Stimulated activated CD8-positive, alpha-beta memory T cell treated with anti-CD3 and anti-CD28 coated beads, Interleukin-4, amount 100 ng/mL, for 1 hour (primary cell): ENCODE results near the gene DDI2.
"Not testable (repeated sequence)": the region's sequence is repeated elsewhere in the genome, so short reads cannot be mapped to it uniquely, and the experiment has no call there.

Source experiments
- DNase-seq, 2 donors: peaks; one replicate each; pipeline ENCODE4 v3.0.0-alpha.2; 2020; ENCODE audit warnings: low read depth in 2 of 2, low spot score in 1 of 2

DDI2 gene

DNA sequence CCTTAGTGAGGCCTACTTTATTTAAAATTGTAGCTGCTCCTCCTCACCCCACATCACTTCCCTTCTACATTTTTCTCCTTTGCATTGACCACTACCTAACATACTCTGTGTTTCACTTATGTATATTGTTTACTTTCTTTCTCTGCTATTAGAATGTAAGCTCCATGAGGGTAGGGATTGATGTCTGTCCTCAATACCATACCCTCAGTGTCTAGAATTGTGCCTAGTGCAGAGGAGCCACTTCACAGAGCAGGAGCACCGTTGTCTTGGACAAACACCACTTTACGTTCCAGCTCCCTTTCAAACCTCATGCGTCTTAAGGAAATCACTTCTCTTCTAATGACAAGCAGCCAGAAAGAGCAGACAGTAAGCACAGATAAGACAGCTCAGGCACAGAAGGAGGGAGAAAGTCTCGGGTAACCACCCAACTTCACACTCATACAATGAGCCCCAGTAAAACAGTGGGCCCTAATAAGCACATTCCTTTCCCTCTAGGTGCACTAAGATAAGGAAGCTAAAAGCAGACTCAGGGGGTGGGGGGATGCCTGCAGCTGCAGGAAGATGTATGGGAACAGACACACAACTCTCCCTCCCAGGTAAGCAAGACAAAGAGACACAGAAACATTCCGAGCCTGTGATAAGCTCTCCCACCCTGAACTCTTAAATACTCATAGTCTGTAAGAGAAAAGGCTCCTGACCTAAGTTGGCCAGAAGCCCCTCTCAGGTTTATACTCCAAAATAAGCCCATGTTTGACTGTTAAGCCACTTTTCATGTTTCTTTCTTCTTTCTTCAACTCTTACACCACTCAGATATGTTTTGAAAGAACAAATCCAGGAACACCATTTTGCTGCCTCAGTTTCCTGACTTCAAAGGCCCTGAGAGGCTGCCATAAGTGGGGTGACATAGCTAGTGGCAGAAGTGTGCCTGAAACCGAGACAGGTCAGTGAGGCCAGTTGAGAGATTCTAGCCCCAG, 59.7 kb downstream of the DDI2 start:
- no peak for DNase-seq

DNA sequence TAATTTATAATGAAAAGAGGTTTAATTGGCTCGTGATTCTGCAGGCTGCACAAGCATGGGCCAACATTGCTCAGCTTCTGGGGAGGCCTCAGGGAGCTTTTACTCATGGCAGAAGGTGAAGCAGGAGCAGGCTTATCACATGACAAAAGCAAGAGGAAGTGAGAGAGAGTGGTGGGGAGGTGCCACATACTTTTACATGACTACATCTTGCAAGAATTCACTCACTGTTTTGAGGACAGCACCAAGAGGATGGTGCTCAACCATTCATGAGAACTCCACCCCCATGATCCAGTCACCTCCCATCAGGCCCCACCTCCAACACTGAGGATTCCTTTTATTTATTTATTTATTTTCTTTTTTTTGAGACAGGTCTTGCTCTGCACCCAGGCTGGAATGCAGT, 61.3 kb downstream of the DDI2 start:
- DNase-seq: no peak

DNA sequence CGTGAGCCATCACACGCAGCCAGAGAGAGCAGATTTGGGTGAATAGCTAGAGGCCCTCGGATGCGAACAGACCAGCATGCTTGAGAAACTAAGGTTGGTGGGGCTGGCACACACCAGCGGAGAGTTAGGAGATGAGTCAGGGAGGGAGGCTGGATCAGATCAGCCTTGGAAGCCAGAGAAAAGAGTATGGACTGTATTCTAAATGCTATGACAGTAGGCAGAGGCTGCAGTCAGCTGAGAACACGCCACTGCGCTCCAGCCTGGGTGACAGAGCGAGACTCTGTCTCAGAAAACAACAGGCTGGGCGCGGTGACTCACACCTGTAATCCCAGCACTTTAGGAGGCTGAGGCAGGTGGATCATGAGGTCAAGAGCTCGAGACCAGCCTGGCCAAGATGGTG, 62.9 kb downstream of the DDI2 start:
- no peak for DNase-seq

DNA sequence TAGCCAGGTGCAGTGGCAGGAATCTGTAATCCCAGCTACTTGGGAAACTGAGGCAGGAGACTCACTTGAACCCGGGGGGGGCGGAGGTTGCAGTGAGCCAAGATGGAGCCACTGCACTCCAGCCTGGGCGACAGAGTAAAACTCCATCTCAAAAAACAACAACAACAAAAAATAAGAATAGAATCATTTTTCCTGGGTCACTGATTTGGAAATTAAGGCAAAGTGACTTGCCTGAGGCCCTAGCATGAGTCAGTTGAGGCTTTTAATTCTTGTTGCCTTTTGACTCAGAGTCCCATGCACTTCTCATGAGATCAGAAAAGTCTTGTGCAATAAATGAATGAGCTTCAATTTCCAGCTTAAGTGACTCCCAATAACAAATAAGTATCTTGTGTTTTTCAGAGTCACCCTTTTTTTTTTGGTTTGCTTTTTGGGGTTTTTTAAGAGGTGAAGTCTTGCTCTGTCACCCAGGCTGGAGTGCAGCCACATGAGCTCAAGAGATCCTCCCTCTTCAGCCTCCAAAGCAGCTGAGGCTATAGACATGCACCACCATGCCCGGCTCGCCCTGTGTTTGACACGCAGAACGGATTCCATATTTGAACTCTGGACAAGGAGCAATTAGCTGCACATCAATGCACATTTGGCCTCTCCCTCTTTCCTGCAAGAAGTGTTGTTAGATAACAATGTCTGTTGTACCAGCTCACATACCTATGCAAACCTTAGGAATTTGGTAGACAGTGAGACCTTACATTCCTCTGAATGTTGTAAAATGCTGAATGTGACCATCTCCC, 63.5 kb downstream of the DDI2 start:
- DNase-seq: no peak

DNA sequence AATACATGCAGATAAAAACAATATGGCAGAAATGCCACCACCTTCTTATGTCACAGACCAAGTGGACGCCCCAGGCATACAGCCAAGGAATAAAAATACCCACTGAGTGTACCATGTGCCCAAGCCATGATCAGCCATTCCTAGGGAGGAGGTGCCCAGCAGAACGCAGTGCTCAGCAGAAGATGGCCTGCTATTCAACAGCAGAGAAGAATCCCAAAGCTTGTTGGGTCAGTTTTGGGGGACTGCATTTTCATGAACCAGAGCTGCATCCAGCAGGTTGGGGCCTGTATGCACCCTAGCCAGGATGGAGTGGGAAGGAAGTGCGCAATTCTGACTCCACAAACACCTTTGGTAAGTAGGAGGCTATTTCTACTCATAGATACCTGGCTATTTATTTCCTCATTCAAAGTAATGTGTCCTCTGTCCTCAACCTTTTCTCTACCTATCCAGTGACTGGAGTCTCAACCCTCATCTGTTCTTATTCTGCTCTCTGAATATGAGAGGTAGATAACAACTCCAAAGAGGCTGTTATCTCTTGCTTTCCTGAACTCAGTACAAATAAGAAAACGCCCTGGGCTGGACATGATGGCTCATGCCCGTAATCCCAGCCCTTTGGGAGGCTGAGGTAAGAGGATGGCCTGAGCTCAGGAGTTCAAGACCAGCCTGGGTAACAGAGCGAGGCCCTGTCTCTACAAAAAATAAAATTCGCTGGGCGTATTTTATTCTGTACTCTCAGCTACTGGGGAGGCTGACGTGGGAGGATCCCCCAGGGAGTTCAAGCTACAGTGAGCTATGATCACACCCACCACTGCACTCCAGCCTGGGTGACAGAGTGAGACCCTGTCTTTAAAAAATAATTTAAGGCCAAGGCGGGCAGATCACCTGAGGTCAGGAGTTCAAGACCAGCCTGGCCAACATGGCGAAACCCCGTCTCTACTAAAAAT, 64.4 kb downstream of the DDI2 start:
- DNase-seq: no peak

DNA sequence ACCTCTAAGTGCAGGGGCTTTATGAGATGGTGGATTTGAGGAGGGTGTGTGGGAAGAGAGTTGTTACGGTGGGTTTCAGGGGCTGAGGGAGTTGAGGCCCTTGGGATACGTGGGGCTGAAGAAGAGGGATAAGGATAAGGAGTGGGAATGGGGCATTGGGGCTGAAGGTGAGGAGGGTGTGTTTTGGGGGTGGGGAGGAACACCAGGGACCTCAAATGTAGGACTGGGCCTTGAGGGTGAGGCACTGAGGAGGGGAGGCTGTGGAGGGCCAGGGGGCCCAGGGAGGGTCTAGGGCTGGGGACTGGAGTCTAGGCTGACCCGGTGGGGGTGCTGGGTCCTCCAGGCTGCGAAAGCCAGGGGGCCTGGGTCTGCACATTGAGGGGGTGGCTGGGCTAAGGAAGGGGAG, 65.7 kb downstream of the DDI2 start:
- no peak for DNase-seq

DNA sequence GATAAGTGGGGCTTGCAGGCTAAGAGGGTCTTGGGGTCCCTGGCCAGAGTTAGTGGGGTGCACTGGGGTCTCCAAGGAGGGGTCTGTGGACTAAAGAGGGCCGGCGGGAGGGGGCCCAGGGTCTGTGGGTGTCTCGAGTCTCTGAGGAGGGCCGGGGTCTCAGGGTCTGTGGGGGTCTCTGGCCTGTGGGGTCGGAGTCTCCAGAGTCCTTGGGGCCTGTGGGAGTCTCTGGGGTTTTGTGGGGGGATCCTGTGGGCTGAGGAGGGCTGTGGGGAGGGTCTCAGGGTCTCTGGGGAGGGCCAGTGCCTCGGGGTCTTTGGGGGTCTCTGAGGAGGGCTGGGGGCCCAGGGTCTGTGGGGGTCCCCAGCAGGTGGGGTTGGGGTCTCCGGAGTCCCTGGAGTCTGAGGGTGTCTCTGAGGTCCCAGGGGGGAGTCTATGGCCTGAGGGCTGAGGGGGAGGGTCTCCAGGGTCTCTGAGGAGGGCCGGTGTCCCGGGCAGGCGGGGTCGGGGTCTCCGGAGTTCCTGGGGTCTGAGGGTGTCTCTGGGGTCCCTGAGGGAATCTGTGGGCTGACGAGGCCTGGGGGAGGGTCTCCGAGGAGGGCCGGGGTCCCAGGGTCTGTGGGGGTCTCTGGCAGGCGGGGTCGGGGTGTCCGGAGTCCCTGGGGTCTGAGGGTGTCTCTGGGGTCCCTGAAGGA, 66.2 kb downstream of the DDI2 start:
- DNase-seq: no peak

DNA sequence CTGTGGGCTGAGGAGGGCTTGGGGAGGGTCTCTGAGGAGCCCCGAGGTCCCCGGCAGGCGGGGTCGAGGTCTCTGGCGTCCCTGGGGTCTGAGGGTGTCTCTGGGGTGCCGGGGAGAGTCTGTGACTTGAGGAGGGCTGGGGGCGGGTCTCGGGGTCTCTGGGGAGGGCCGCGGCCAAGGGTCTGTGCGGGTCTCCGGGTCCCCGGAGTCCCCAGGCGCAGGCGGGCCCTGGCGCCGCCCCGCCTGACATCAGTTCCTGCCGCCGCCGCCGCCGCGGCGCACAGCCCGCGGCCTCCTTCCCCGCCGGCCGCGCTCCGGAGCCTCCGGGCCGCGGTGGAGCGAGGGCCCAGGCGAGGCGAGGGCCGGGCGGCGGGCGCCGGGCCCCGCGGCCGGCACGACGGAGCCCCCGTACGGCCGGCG, 66.8 kb downstream of the DDI2 start, which contains the start of gene PLEKHM2:
PLEKHM2 (plus strand) TSS at position 279 of the 420 bp plus-strand sequence. CDS start 239 bp downstream, outside the sequence.
- no peak for DNase-seq

DNA sequence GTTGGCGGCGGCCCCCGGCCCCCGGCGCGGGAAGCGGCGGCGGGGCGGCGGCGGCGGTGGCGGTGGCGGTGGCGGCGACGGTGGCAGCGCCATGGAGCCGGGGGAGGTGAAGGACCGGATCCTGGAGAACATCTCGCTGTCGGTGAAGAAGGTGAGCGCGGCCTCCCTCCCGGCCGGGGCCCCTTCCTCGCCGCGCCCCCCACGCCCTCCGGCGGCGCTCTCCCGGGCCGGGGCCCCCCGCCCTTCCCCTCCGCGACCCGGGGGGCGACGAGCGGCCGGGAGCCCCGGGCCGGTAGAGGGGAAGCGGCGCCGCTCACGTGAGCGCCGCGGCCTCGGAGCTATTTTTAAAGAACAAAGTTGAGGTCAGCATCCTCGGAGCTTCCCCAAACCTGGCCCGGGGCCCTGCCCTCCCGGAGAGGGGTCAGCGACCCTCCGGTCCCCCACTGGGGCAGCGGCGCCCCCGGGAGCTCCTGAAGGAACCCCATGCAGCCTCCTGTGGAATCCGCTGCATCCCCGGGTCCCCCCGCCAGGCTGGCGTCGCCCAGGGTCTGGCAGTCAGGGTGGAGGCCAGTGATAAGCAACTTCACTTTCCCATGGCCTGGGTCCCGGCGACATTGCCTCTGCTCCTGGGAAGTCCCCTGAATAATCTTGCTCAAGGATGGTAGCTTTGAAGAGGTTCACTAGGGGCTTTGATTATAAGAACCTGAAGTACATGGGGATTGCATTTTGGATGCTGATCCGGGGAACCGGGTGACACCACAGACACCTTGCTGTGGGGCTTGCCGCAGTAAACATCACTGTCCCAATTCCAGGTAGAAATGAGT, 67.4 kb downstream of the DDI2 start:
- DNase-seq: no peak

DNA sequence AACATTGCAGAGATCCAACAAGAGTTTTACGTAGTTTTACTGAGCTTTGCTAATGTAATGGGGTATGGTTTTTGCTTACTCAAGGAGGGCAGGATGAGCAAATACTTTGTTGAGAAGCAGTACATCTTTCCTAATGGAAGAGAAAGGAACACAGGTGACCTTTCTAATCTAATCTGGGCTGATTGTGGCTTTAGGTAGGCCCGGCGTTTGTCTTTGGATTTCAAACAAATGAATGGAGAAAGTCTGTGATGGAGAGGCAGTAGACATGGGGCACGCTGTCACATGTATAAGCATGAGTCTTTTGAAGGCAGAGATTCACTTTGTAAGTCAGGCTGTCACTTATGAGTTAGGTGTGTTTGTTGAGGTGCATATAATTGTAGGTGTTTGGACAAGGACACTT, 68.6 kb downstream of the DDI2 start:
- no peak for DNase-seq

DNA sequence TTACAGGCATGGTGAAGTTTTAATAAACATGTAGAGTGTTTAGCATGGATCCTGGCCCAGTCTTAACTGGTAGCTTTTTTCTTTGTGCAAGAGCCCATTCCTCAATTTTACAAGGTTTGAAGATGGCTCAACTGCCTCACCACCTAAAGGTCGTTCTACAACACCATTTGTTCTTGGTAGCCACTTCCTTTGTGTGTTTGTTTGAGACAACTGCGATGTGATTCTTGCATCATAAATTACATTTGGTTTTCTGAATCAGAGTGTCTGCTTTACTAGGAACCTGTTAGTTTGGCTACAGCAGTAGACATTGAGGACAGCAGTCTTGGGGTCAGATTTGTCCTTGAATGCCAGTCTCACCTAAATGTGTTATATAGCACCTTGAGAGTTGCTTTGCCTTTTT, 70.2 kb downstream of the DDI2 start:
- no peak for DNase-seq

DNA sequence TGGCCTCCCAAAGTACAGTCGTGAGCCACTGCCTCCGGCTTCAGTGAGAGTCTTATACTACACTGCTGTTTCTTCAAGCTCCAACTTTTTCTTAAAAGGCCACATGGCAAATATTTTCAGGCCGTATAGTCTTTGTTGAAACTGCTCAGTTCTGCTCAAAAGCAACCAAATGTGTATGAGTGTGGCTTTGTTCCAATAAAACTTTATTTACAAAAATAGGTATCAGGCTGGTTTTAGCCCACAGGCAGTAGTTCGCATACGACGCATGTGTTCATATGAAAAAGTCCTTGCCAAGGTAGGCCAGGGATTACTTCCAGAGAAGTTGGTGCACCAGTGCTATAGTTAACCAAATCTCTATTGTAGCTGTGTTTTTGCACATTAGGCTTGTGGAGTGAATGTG, 73.1 kb downstream of the DDI2 start:
- DNase-seq: no peak

DNA sequence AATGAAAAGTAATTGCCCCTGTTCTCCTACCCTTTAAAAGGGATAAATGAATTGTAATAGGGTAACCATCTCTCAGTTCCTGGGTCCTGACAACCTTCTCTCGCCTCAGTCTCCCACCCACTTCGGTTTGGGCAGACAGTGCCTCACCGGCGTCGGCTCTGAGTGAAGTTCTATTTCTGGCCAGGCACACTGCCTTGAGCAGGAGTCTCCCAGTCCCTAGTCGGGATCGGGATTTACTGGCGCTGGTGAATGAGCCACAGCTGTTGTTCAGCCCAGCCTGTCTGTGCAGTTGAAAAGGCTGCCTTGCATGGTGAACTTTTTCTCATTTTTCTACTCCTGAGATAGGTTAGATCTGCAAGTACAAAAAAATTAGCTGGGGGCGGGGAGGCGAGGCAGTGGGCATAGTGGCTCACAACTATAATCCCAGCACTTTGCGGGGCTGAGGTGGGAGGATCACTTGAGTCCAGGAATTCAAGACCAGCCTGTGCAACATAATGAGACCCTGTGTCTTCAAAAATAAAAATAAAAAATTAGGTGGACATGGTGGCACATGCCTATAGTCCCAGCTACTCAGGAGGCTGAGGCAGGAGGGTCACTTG, 74.3 kb downstream of the DDI2 start:
- no peak for DNase-seq

DNA sequence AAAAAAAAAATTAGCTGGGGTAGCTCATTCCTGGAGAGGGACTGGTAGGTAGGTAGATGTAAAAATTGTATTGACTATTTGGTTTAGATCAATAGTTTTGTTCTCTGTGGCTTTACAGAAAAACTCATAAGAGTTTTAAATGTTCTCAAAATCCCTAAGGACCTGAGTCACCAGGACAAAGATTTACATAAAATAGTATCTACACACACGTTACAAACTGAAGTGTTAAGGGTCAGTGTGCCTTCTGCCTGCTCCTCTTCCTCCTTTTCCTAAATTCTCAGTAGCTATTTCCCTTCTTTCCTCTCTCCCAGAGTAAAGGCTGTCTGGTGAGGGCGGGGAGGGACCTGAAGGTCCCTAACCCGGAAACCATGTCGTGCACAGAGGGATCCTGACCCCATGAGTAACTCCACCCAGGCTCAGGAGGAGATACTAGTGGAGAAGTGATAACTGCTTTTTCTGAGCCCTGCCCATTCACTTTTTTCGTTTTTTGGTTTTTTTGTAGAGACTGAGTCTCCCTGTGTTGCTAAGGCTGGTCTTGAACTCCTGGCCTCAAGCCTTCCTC, 74.9 kb downstream of the DDI2 start:
- no peak for DNase-seq

DNA sequence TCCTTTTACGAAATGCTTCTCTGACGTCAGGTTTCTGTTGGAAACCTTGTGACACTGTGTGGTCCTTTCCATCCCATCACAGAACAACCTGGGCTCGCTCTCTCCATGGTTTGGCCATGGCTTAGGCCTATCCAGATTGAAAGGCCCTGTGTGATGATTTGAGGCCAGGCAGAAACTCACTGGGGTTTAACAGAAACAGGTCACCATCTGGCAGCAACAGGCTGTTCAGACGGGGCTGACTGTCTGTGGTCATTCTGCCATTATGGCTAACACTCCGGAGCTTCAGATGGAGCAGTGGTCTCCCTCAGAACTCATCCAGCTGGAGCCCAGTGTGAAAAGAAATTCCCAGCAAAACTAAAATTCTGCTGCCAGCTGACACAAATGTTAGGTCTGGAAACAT, 76.1 kb downstream of the DDI2 start:
- DNase-seq: no peak

DNA sequence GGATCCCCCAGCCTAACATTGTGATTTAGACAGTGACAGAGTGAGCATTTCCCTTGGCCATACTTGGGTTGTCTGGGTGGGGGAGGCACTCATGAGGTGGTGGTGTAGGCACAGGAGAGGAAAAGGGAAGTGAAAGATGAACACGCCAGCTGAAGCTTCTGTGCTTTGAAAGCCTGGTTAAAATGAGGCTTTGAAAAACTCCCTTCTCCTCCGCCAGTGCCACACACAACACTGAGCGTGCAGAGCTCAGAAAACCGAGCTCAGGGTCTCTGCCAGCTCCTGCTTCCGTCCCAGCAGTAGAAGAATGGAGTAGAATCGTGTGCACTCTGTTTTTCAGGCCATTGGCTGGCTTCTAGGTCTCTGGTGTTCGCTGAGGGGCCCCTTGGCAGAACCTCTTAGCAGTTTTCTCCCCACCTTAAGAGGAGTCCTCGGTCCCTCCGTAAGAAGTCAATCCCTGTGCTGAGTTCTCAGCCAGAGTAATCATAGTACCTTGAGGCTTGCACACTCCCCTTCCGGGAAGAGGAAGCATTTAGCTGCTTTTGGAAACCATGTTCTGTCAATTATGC, 79.8 kb downstream of the DDI2 start:
- no peak for DNase-seq

DNA sequence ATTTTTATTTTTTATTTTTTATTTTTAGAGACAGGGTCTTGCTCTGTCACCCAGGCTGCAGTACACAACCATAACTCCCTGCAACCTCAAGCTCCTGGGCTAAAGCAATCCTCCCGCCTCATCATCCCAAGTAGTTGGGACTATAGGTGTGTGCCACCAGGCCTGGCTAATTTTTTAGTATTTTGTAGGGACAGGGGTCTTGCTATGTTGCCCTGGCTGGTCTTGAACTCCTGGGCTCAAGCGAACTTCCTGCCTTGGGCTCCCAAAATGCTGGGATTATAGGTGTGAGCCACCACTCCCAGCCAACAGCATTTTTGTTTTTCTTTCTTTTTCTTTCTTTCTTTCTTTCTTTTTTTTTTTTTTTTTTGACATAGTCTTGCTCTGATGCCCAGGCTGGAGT, 80.9 kb downstream of the DDI2 start:
- no peak for DNase-seq

DNA sequence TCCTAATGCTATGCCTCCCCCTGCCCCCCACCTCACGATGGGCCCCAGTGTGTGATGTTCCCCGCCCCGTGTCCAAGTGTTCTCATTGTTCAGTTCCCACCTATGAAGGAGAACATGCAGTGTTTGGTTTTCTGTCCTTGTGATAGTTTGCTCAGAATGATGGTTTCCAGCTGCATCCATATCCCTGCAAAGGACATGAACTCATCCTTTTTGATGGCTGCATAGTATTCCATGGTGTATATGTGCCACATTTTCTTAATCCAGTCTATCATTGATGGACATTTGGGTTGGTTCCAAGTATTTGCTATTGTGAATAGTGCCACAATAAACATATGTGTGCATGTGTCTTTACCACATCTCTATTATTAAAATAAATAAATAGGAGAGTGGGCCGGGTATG, 82.1 kb downstream of the DDI2 start:
- DNase-seq: not testable (repeated sequence)
